Ovary (tissue), 9 donors: Measurements from ENCODE around the gene CNTD1. TPM values are rescaled to one million over a fixed set of nuclear protein-coding genes. Genes with fewer than 3 reads are reported as not detected.
A peak's percentile ranks its signal among the peaks of the same experiment; 100 is the strongest.

Experiments used
- DNase-seq, 5 donors: peaks; one replicate each; pipeline ENCODE4 v3.0.0-alpha.2; 2019 to 2020
- H3K27ac ChIP-seq, 2 donors: fragments of 200-600 bp; one replicate each; pipeline versions ENCODE4 v1.5.1 to v1.8.0; 2019 to 2022
- H3K27me3 ChIP-seq: fragments of 200-600 bp; one replicate; pipeline ENCODE4 v1.8.0; 2022
- H3K36me3 ChIP-seq: fragments of 200-600 bp; sonication (generic); one replicate; pipeline ENCODE4 v1.5.1; 2019
- H3K4me1 ChIP-seq: one replicate; pipeline ENCODE4 v1.8.1; 2013; ENCODE audit warnings: mild to moderate bottlenecking, moderate library complexity; ENCODE audit not compliant: insufficient read depth
- H3K4me3 ChIP-seq: fragments of 200-600 bp; sonication (generic); one replicate; pipeline ENCODE4 v1.5.1; 2017
- H3K9me3 ChIP-seq, 2 donors: fragments of 200-600 bp in 1 of 2; sonication (generic) in 1 of 2; one replicate each; pipeline versions ENCODE4 v1.5.1 to v1.8.1; 2013 to 2019; ENCODE audit warnings: mild to moderate bottlenecking in 1 of 2, moderate library complexity in 1 of 2
- CTCF ChIP-seq, 3 donors: fragments of 450-650 bp in 2 of 3; fragments of 200-600 bp in 1 of 3; IDR thresholded peaks; one replicate each; pipeline versions ENCODE4 v1.5.1 to v1.8.0; 2016 to 2022; ENCODE audit warnings: antibody characterized with exemption in 3 of 3, mild to moderate bottlenecking in 1 of 3
- EP300 ChIP-seq: sonication (generic); formaldehyde crosslinking; IDR thresholded peaks from one replicate; pipeline ENCODE4 v1.6.1; 2017; ENCODE audit warnings: antibody characterized with exemption
- POLR2A ChIP-seq: fragments of 450-650 bp; IDR thresholded peaks from one replicate; pipeline ENCODE4 v1.6.1; 2017; ENCODE audit warnings: antibody characterized with exemption, mild to moderate bottlenecking, moderate library complexity
- WGBS, 3 donors: extraction: QIAGEN DNeasy Blood & Tissue Kit in 1 of 3; methylation state at CpG; one replicate each; pipeline versions ENCODE4 v1.1.5 to v1.1.7; 2013 to 2017; 5-methylcytosine and 5-hydroxymethylcytosine counted together
- intact Hi-C, 4 donors: fragments of 100-400 bp; cut with DNase I; formaldehyde crosslinking; loops; one replicate each; pipeline versions ENCODE4 v1.11.0 to v1.15.1; 2022 to 2023
- polyA plus RNA-seq, 2 donors: library from polyadenylated mRNA; stranded (reverse); fragments of 200-250 nt in 1 of 2; fragments of 350-450 nt in 1 of 2; fragmentation: Illumina TruSeq in 1 of 2; extraction: RNeasy Lipid Tissue Mini Kit (QIAGEN cat#74804) in 1 of 2; gene quantifications; one replicate each; pipeline ENCODE4 v1.2.3, GENCODE V29; 2013 to 2014
- total RNA-seq, 7 donors: library from RNA; depleted of rRNA in 2 of 7; stranded (reverse); fragments of >200 nt in 2 of 7; fragmentation: NEBNext Ultra II Directional in 3 of 7; extraction: Animal tissue kit (Norgen Biotek cat#: 25700) in 3 of 7; gene quantifications; one replicate each; pipeline versions ENCODE4 v1.1.0 to v1.2.4, GENCODE V29; 2016 to 2023
- donor health status: DM: no; HTN: no; CAD: no; lungs with moderate emphysema.
- donor health status: DM: no; HTN: no; CAD: no.
- donor health status: Bipolar disorder and iron deficiency.
- donor health status: DM: yes; HTN: yes; CAD: no.
- donor health status: DM: no; HTN: no; CAD: no.
- donor health status: DM: yes; HTN: yes; CAD: no.

Gene CNTD1
- total and polyA plus RNA-seq, 9 donors: 0.22 to 0.79 (median 0.33) TPM; not detected in 2

- 76 to 83% (median 80%) methylated on average over 5 of the region's 5 CpGs for WGBS, 3 donors
- Histone ChIP-seq H3K9me3 (no peaks in the 10 kb centered on the region), H3K4me3 (no peak overlapping the region), H3K27me3 (no peaks in the 10 kb centered on the region), H3K27ac (no peak overlapping the region), H3K36me3 (no peaks in the 10 kb centered on the region), H3K4me1 (peaks cover 4% of the 10 kb centered on the region)
- no peak for TF ChIP-seq POLR2A
- no peak for TF ChIP-seq CTCF (IDR thresholded peaks at IDR 0.05)
- TF ChIP-seq EP300: no peak
- peak in 1 of 5 donors; percentile 3 for DNase-seq
- intact Hi-C loops: loop anchor here in 1 of 4 donors (10.0 kb wide), 1 partner anchor 74 kb away; no protein-coding TSS in a partner anchor
These were observed 20.1 kb upstream of the CNTD1 start for GRCh38 chr17:42778570-42778969.

- Histone ChIP-seq H3K27me3 (no peaks in the 10 kb centered on the region), H3K9me3 (no peaks in the 10 kb centered on the region), H3K4me3 (no peak overlapping the region), H3K27ac (no peak overlapping the region), H3K36me3 (no peaks in the 10 kb centered on the region), H3K4me1 (peaks cover 4% of the 10 kb centered on the region)
- no peak for TF ChIP-seq POLR2A
- WGBS, 3 donors: 33 to 45% (median 39%) methylated on average over 3 of the region's 3 CpGs
- peak in 1 of 5 donors; percentile 33 for DNase-seq
- intact Hi-C loops: loop anchor here in 1 of 4 donors (10.0 kb wide), 1 partner anchor 75 kb away; no protein-coding TSS in a partner anchor
These were observed 19.2 kb upstream of the CNTD1 start for GRCh38 chr17:42779304-42779935.

- 2 to 5% (median 3%) methylated on average over 47 to 65 of the region's 65 CpGs for WGBS, 3 donors
- Histone ChIP-seq H3K9me3 (no peaks in the 10 kb centered on the region), H3K36me3 (no peaks in the 10 kb centered on the region), H3K4me3 (peak within 1 kb of the TSS; percentile 21), H3K27me3 (no peaks in the 10 kb centered on the region), H3K4me1 (peaks cover 4% of the 10 kb centered on the region), H3K27ac (peak within 1 kb of the TSS; percentile 20 to 45)
- TF ChIP-seq POLR2A (no peak), EP300 (no peak), CTCF (IDR thresholded peaks at IDR 0.05) (no peak)
- DNase-seq: peak in 3 of 5 donors; percentile 35 to 60 (median 59)
- intact Hi-C loops: loop anchor here in 1 of 4 donors (10.0 kb wide), 1 partner anchor 75 kb away; no protein-coding TSS in a partner anchor
These were observed 18.5 kb upstream of the CNTD1 start, which contains the start of gene WNK4 for GRCh38 chr17:42779936-42780850. WNK4 (plus strand) TSS chr17:42780610; CDS start chr17:42780699, 89 bp downstream.

GRCh38 chr17:42780851-42781638, 17.6 kb upstream of the CNTD1 start:
- H3K4me3 ChIP-seq: peak overlapping the region; percentile 21
- intact Hi-C loops: no loop called here
- H3K27ac ChIP-seq: peak overlapping the region in 1 of 2 donors; percentile 20
- no peaks in the 10 kb centered on the region for H3K36me3 ChIP-seq
- H3K27me3 ChIP-seq: no peaks in the 10 kb centered on the region
- WGBS, 3 donors: 4 to 8% (median 5%) methylated on average over 30 to 39 of the region's 39 CpGs
- DNase-seq: peak in 2 of 5 donors; percentile 19 to 42
- H3K4me1 ChIP-seq: peaks cover 4% of the 10 kb centered on the region
- TF ChIP-seq POLR2A (no peak), EP300 (no peak), CTCF (IDR thresholded peaks at IDR 0.05) (no peak)
- H3K9me3 ChIP-seq: no peaks in the 10 kb centered on the region
